ENCODE measurements around the gene PPM1H. TPM values are rescaled to one million over a fixed set of nuclear protein-coding genes. Genes with fewer than 3 reads are reported as not detected.

The PPM1H gene
- total RNA-seq, 4 donors from 2014 or later = 0.46 to 3.4 (median 1.3) TPM

DNA sequence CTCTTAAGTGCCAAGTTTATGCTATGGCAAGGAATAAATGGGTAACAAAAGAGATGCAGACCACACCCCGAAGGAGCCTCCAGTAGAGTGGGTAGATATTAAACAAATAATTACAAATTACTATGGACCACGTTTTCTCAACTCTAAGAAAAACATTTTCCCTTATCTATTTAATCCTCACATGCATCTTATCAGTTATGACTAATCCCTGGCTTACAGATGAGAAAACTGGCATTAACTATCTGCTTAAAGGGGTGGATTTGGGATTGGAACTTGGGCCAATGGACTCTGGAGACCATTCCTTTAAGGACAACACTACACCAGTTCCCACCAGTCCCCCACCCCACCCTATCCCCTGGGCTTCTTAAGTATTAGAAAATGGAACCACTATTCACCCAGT is 26.3 kb downstream of the PPM1H start:
- Histone ChIP-seq H3K27ac (no peak overlapping the region), H3K36me3 (no peaks in the 10 kb centered on the region), H3K9me3 (no peaks in the 10 kb centered on the region), H3K4me1 (no peaks in the 10 kb centered on the region), H3K4me3 (no peak overlapping the region), H3K27me3 (no peaks in the 10 kb centered on the region)
- ATAC-seq = no peak
- TF ChIP-seq POLR2A (IDR thresholded peaks at IDR 0.05) = no peak
- TF ChIP-seq, protein P1, sequence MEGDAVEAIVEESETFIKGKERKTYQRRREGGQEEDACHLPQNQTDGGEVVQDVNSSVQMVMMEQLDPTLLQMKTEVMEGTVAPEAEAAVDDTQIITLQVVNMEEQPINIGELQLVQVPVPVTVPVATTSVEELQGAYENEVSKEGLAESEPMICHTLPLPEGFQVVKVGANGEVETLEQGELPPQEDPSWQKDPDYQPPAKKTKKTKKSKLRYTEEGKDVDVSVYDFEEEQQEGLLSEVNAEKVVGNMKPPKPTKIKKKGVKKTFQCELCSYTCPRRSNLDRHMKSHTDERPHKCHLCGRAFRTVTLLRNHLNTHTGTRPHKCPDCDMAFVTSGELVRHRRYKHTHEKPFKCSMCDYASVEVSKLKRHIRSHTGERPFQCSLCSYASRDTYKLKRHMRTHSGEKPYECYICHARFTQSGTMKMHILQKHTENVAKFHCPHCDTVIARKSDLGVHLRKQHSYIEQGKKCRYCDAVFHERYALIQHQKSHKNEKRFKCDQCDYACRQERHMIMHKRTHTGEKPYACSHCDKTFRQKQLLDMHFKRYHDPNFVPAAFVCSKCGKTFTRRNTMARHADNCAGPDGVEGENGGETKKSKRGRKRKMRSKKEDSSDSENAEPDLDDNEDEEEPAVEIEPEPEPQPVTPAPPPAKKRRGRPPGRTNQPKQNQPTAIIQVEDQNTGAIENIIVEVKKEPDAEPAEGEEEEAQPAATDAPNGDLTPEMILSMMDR (IDR thresholded peaks at IDR 0.05 in 4 of 5, conservative IDR thresholded peaks at IDR 0.05 in 1 of 5) = no peak
- no peak for DNase-seq
- intact Hi-C loops (cut with DNase I; ENCODE audit: low total_unique reads) (no loop called here), in situ Hi-C loops (cut with MboI; ENCODE audit: low sequenced_read_pairs in 4 of 4) (no loop called here)

DNA sequence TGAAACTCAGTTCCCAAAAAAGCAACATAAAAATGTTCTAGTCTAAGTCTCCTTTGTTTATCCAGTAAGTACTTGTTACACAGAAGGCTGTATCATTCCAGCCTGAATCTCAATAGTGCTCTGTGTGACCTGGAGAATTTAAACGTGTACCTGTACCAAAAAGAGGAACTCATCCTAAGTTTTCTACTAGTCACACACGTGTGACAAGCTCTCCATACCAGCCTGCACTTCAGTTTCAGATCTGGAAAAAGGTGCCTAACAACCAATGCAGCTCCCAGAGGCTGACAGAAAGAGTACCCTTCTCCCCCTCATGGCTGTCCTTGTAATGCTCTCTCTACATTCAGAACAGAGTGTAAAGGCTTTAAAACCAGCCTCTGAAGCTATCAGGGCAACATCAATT is 27.4 kb downstream of the PPM1H start:
- Histone ChIP-seq H3K4me3 (no peak overlapping the region), H3K27ac (no peak overlapping the region), H3K9me3 (no peaks in the 10 kb centered on the region), H3K27me3 (no peaks in the 10 kb centered on the region), H3K36me3 (no peaks in the 10 kb centered on the region), H3K4me1 (peaks cover 0 to 10% of the 10 kb centered on the region in 2 donors)
- ATAC-seq (no peak), DNase-seq (no peak)
- in situ Hi-C loops (cut with MboI; ENCODE audit: low sequenced_read_pairs in 4 of 4) (no loop called here), intact Hi-C loops (cut with DNase I; ENCODE audit: low total_unique reads) (no loop called here)
- TF ChIP-seq, protein P1 (IDR thresholded peaks at IDR 0.05 in 4 of 5, conservative IDR thresholded peaks at IDR 0.05 in 1 of 5) = no peak
- no peak for TF ChIP-seq POLR2A (IDR thresholded peaks at IDR 0.05)

DNA sequence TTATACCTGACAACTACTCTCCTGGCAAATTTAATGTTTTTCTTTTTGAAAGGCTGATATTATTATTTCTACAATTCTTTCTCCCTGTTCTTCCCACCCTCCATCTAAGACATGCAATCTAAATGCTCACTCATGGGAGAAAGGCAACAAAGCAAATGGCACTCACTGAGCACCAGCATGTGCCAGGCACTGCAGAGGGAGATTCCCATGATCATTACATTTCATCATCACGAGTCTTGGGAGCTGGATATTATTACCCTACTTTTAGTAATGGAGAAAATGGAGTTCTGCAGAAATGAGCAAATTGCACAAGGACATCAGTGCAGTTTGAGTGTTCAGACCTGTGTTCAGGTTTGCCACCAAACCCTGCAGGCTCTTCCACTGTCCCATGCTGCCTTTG is 27.9 kb downstream of the PPM1H start:
- H3K27ac ChIP-seq = no peak overlapping the region
- ATAC-seq = no peak
- no peak for TF ChIP-seq POLR2A (IDR thresholded peaks at IDR 0.05)
- no peak overlapping the region for H3K4me3 ChIP-seq
- in situ Hi-C loops (cut with MboI; ENCODE audit: low sequenced_read_pairs in 4 of 4) (no loop called here), intact Hi-C loops (cut with DNase I; ENCODE audit: low total_unique reads) (no loop called here)
- peaks cover 0 to 13% of the 10 kb centered on the region in 2 donors for H3K4me1 ChIP-seq
- no peaks in the 10 kb centered on the region for H3K9me3 ChIP-seq
- H3K36me3 ChIP-seq = no peaks in the 10 kb centered on the region
- no peaks in the 10 kb centered on the region for H3K27me3 ChIP-seq
- no peak for DNase-seq

GRCh38 chr12:62903151-62903550 is 31.8 kb downstream of the PPM1H start:
- no peak for DNase-seq

DNA sequence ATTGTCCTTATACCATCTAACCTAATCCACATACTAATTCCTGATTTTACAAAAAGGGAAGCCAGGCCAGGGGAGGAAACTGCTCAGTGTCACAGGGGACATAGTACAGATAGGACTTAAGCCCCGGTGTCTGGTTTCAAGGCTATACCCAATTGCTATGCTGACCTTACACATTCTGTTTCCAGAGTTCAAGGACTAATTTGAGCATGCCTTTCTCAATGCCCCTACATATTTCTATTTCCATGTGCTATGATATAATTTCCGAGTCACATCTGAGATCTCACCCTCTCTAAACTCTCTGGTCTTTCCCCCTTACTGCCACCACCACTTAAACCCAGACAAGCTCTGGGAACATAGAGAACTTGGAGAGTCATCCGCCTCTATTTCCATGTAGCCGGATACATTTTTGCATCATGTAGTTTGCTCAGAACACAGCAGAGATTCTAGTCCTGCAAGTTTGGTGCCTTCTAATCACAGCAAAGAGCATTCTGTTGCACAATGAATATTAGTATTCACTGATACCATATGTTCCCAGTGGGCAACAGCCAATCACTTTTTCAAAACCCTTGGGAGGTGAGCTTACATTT is 34.2 kb downstream of the PPM1H start:
- peak in 1 of 2 donors; percentile 10 for DNase-seq
- H3K27ac ChIP-seq = peak overlapping the region in 2 of 4 donors; percentile 17 to 84
- in situ Hi-C loops (cut with MboI; ENCODE audit: low sequenced_read_pairs in 4 of 4) = no loop called here

More at GRCh38 chr12:62903151-62903550, 31.8 kb downstream of the PPM1H start:
- intact Hi-C loops (cut with DNase I; ENCODE audit: low total_unique reads) = no loop called here
- H3K27ac ChIP-seq = peak overlapping the region in 3 of 4 donors; percentile 24 to 48 (median 44)
- no peak overlapping the region for H3K4me3 ChIP-seq
- H3K4me1 ChIP-seq = peaks cover 0 to 38% of the 10 kb centered on the region in 2 donors
- ATAC-seq = peak; percentile 14 to 36
- H3K9me3 ChIP-seq = no peaks in the 10 kb centered on the region
- in situ Hi-C loops (cut with MboI; ENCODE audit: low sequenced_read_pairs in 4 of 4) = no loop called here
- no peaks in the 10 kb centered on the region for H3K27me3 ChIP-seq
- no peak for TF ChIP-seq POLR2A (IDR thresholded peaks at IDR 0.05)
- TF ChIP-seq, protein P1 (IDR thresholded peaks at IDR 0.05 in 4 of 5, conservative IDR thresholded peaks at IDR 0.05 in 1 of 5) = no peak
- no peaks in the 10 kb centered on the region for H3K36me3 ChIP-seq

More for the DNA sequence above, 34.2 kb downstream of the PPM1H start:
- intact Hi-C loops (cut with DNase I; ENCODE audit: low total_unique reads) = no loop called here
- no peak overlapping the region for H3K4me3 ChIP-seq
- TF ChIP-seq POLR2A (IDR thresholded peaks at IDR 0.05) = no peak
- TF ChIP-seq, protein P1 (IDR thresholded peaks at IDR 0.05 in 4 of 5, conservative IDR thresholded peaks at IDR 0.05 in 1 of 5) = no peak
- H3K27me3 ChIP-seq = no peaks in the 10 kb centered on the region
- H3K4me1 ChIP-seq = peaks cover 0 to 38% of the 10 kb centered on the region in 2 donors
- no peaks in the 10 kb centered on the region for H3K9me3 ChIP-seq
- peak; percentile 62 to 92 for ATAC-seq
- no peaks in the 10 kb centered on the region for H3K36me3 ChIP-seq

All from gastrocnemius medialis (tissue), 4 donors.